ENCODE measurements around the gene CLBA1.

GRCh38 chr14:104978746-104979691 is 6.6 kb upstream of the CLBA1 start:
- TF ChIP-seq CTCF (IDR thresholded peaks at IDR 0.05 in 4 of 5, conservative IDR thresholded peaks at IDR 0.05 in 1 of 5) (no peak), POLR2A (IDR thresholded peaks at IDR 0.05) (no peak)

Data from gastrocnemius medialis (tissue), 4 donors.